HepG2 (cell line): ENCODE results near the gene WDR43. TPM values are rescaled to one million over a fixed set of nuclear protein-coding genes. Genes with fewer than 3 reads are reported as not detected.

Experiments
- KAT2B ChIP-seq: fragments of 150-350 bp; IDR thresholded peaks from 2 replicates; pipeline ENCODE4 v1.6.1; 2014; ENCODE audit warnings: low read depth, low read length, borderline replicate concordance
- KLF13 ChIP-seq: sonication (generic); formaldehyde crosslinking; IDR thresholded peaks from 2 replicates; pipeline ENCODE4 v1.4.0; 2020; ENCODE audit warnings: mild to moderate bottlenecking, missing genetic modification reagents
- KLF16 ChIP-seq, 2 experiments: sonication (generic) in 1 of 2; formaldehyde crosslinking in 1 of 2; IDR thresholded peaks; 2 replicates each; pipeline versions ENCODE4 v1.6.1 to v1.8.0; 2016 to 2023; ENCODE audit warnings: missing genetic modification reagents in 2 of 2, missing compliant biosample characterization in 1 of 2
- MTF2 ChIP-seq: sonication (generic); formaldehyde crosslinking; IDR thresholded peaks from 2 replicates; pipeline ENCODE4 v1.5.0; 2020; ENCODE audit warnings: missing genetic modification reagents, borderline replicate concordance
- PAWR ChIP-seq: sonication (generic); formaldehyde crosslinking; IDR thresholded peaks from 2 replicates; pipeline ENCODE4 v1.4.0; 2020; ENCODE audit warnings: missing genetic modification reagents, mild to moderate bottlenecking, borderline replicate concordance
- PAX8 ChIP-seq: sonication (generic); formaldehyde crosslinking; IDR thresholded peaks from 2 replicates; pipeline ENCODE4 v1.8.0; 2022; ENCODE audit warnings: mild to moderate bottlenecking, missing genetic modification reagents, borderline replicate concordance
- TCF12 ChIP-seq, 2 experiments: fragments of 450-650 bp in 1 of 2; sonication (generic) in 1 of 2; formaldehyde crosslinking in 1 of 2; IDR thresholded peaks; 2 replicates each; pipeline versions ENCODE4 v1.6.1 to v1.8.0; 2017 to 2022; ENCODE audit warnings: antibody characterized with exemption in 1 of 2, mild to moderate bottlenecking in 1 of 2, missing genetic modification reagents in 1 of 2, moderate library complexity in 1 of 2
- ZFP37 ChIP-seq: sonication (generic); formaldehyde crosslinking; IDR thresholded peaks from 2 replicates; pipeline ENCODE4 v1.4.0; 2020; ENCODE audit warnings: missing genetic modification reagents, borderline replicate concordance
- ZNF329 ChIP-seq: sonication (generic); formaldehyde crosslinking; IDR thresholded peaks from 2 replicates; pipeline ENCODE4 v1.9.0; 2021; ENCODE audit warnings: low read depth, mild to moderate bottlenecking, missing genetic modification reagents
- ZNF484 ChIP-seq: sonication (generic); formaldehyde crosslinking; IDR thresholded peaks from 2 replicates; pipeline ENCODE4 v1.5.1; 2020; ENCODE audit warnings: mild to moderate bottlenecking, low read depth, missing genetic modification reagents, borderline replicate concordance
- ZNF543 ChIP-seq: sonication (generic); formaldehyde crosslinking; IDR thresholded peaks from 2 replicates; pipeline ENCODE4 v1.4.0; 2020; ENCODE audit warnings: mild to moderate bottlenecking, missing genetic modification reagents
- ZNF672 ChIP-seq: sonication (generic); formaldehyde crosslinking; IDR thresholded peaks from 2 replicates; pipeline ENCODE4 v1.8.1; 2022; ENCODE audit warnings: missing genetic modification reagents
- ZNF773 ChIP-seq: sonication (generic); formaldehyde crosslinking; IDR thresholded peaks from 2 replicates; pipeline ENCODE4 v1.4.0; 2020; ENCODE audit warnings: missing genetic modification reagents, borderline replicate concordance
- ZNF782 ChIP-seq: sonication (generic); formaldehyde crosslinking; IDR thresholded peaks from 2 replicates; pipeline ENCODE4 v1.4.0; 2020; ENCODE audit warnings: missing genetic modification reagents, mild to moderate bottlenecking, borderline replicate concordance
- ZSCAN29 ChIP-seq: sonication (generic); formaldehyde crosslinking; conservative IDR thresholded peaks from 2 replicates; pipeline ENCODE4 v1.4.0; 2020; ENCODE audit warnings: mild to moderate bottlenecking, missing genetic modification reagents
- polyA plus RNA-seq, 8 experiments: library from polyadenylated mRNA; depleted of rRNA in 3 of 8; stranded (reverse) in 7 of 8; unstranded in 1 of 8; fragments of >200 nt; fragmentation: Illumina TruSeq in 4 of 8; extraction: Trizol in 4 of 8; gene quantifications; 2 replicates each; pipeline versions ENCODE4 v1.2.1 to v1.2.3, GENCODE V29; 2011 to 2016; ENCODE audit warnings: low read depth in 4 of 8, missing spikeins in 1 of 8, mixed read lengths in 1 of 8; ENCODE audit not compliant: insufficient read depth in 1 of 8
- total RNA-seq, 5 experiments: library from RNA; depleted of rRNA; stranded (reverse); fragments of >200 nt; fragmentation: Illumina TruSeq; extraction: Trizol; gene quantifications; 2 replicates each; pipeline ENCODE4 v1.2.3, GENCODE V29; 2016; ENCODE audit warnings: low read depth in 1 of 5
- TF ChIP-seq, protein P1 (sequence below): sonication (generic); formaldehyde crosslinking; IDR thresholded peaks from 2 replicates; pipeline ENCODE4 v1.8.0; 2022; ENCODE audit warnings: missing genetic modification reagents, mild to moderate bottlenecking, inconsistent platforms, borderline replicate concordance
- TF ChIP-seq, protein P2 (sequence below): sonication (generic); formaldehyde crosslinking; IDR thresholded peaks from 2 replicates; pipeline ENCODE4 v1.4.0; 2020; ENCODE audit warnings: mild to moderate bottlenecking, missing genetic modification reagents
- TF ChIP-seq, protein P3 (sequence below): sonication (generic); formaldehyde crosslinking; IDR thresholded peaks from 2 replicates; pipeline ENCODE4 v1.4.0; 2020; ENCODE audit warnings: mild to moderate bottlenecking, missing genetic modification reagents

Gene WDR43
- total and polyA plus RNA-seq, 2 of the 13 experiments (the other 11 are each of a cell fraction or from before 2014, with no cell fraction given): 121 to 167 TPM

DNA sequence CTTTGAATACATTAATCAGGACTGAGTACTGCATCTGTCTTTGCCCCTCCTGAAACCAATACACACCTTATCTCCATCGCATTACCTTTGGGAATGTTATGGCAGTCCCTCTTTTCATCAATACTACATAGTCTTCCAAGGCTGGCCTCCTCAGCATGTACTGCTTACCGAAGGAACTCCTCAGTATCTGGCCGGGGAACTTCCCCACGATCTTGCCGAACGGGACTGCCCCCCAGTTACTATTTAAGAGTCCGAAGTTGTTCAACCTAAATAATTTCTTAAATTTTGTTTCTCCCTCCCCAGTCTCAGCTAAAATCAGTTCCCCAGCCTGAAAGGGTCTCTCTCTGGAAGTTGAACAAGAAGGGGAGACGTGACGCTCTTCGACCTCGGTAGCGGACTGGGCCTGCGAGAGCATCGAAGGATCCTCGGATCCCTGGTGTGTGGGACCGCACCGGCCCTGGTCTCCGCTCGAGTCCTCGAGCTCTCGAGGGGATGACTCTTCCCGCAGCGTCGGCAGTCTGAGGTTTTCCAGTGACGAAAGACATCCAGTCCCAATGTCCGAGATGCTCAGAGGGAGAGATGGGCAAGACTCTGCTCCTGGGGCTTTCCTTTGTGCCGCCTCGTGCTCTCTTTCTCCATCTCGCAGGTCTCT, 24.8 kb upstream of the WDR43 start (continued):
- peak; percentile 96 for TF ChIP-seq MTF2
- TF ChIP-seq ZNF773 (CRISPR knock-in tag): 0 out of 2 replicates have a peak, but pooled peaks have one; percentile 48
- TF ChIP-seq PAWR (CRISPR knock-in tag): 0 out of 2 replicates have a peak, but pooled peaks have one; percentile 52
- no peak for TF ChIP-seq KAT2B
- TF ChIP-seq PAX8 (CRISPR knock-in tag): 0 out of 2 replicates have a peak, but pooled peaks have one; percentile 93
- TF ChIP-seq ZNF543 (CRISPR knock-in tag): peak; percentile 23; the same call in 1 of the 2 replicates
- TF ChIP-seq, protein P1, sequence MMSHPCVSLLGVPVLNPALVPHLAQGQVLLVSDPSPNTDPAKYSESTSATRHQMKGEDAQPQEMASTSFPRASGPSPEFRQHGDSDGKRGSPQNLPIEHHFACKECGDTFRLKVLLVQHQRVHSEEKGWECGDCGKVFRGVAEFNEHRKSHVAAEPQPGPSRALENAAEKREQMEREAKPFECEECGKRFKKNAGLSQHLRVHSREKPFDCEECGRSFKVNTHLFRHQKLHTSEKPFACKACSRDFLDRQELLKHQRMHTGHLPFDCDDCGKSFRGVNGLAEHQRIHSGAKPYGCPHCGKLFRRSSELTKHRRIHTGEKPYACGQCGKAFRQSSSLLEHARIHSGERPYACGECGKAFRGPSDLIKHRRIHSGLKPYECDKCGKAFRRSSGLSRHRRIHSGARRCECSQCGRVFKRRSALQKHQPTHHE: 0 out of 2 replicates have a peak, but pooled peaks have one; percentile 71
- TF ChIP-seq ZNF672 (CRISPR knock-in tag): peak; percentile 11; the same call in 1 of the 2 replicates
- TF ChIP-seq, protein P2, sequence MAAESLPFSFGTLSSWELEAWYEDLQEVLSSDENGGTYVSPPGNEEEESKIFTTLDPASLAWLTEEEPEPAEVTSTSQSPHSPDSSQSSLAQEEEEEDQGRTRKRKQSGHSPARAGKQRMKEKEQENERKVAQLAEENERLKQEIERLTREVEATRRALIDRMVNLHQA (CRISPR knock-in tag): 0 out of 2 replicates have a peak, but pooled peaks have one; percentile 18
- TF ChIP-seq KLF13: no peak
- no peak for TF ChIP-seq TCF12 (IDR thresholded peaks at IDR 0.05)
- 0 out of 2 replicates have a peak, but pooled peaks have one; percentile 14 for TF ChIP-seq TCF12 (CRISPR knock-in tag; IDR thresholded peaks at IDR 0.05)
- TF ChIP-seq ZNF329 (CRISPR knock-in tag): 0 out of 2 replicates have a peak, but pooled peaks have one; percentile 15
- TF ChIP-seq KLF16 (CRISPR knock-in tag; IDR thresholded peaks at IDR 0.05): no peak
- TF ChIP-seq, protein P3, sequence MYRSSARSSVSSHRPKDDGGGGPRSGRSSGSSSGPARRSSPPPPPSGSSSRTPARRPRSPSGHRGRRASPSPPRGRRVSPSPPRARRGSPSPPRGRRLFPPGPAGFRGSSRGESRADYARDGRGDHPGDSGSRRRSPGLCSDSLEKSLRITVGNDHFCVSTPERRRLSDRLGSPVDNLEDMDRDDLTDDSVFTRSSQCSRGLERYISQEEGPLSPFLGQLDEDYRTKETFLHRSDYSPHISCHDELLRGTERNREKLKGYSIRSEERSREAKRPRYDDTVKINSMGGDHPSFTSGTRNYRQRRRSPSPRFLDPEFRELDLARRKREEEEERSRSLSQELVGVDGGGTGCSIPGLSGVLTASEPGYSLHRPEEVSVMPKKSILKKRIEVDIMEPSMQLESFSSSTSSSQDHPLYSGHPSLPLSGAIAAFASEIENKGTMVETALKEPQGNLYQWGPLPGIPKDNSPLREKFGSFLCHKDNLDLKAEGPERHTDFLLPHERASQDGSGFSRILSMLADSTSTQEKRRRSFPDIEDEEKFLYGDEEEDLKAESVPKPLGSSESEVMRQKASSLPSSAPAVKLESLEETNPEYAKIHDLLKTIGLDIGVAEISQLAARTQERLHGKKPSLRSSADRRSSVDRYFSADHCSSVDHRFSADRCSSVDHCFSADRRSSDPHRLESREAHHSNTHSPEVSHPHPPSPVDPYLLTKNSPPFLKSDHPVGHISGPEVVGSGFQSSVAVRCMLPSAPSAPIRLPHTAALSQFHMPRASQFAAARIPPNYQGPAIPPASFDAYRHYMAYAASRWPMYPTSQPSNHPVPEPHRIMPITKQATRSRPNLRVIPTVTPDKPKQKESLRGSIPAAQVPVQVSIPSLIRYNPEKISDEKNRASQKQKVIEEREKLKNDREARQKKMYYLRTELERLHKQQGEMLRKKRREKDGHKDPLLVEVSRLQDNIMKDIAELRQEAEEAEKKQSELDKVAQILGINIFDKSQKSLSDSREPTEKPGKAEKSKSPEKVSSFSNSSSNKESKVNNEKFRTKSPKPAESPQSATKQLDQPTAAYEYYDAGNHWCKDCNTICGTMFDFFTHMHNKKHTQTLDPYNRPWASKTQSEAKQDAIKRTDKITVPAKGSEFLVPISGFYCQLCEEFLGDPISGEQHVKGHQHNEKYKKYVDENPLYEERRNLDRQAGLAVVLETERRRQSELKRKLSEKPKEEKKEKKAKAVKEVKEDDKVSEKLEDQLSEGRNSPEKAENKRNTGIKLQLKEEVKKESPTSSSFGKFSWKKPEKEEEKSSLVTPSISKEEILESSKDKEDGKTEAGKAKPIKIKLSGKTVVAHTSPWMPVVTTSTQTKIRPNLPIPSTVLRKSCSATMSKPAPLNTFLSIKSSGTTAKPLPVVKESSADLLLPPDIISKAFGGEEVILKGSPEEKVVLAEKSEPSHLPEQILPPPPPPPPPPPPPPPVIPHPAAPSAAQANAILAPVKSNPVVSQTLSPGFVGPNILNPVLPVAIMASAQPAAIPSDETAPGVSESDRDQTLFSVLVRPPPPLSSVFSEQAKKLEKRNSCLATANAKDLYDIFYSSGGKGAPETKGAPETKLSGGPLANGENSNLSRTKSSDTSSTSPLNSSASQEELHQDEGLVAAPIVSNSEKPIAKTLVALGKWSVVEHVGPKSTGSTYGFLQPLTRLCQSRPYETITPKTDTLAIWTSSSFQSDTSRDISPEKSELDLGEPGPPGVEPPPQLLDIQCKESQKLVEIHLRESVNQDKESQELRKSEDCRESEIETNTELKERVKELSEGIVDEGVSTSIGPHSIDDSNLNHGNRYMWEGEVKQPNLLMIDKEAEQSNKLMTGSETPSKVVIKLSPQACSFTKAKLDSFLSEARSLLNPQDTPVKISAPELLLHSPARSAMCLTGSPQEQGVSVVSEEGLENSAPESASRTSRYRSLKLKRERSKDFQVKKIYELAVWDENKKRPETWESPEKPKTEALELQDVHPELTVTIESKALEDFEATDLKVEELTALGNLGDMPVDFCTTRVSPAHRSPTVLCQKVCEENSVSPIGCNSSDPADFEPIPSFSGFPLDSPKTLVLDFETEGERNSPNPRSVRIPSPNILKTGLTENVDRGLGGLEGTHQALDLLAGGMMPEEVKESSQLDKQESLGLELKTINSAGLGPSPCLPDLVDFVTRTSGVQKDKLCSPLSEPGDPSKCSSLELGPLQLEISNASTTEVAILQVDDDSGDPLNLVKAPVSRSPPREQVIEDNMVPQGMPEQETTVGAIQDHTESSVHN (CRISPR knock-in tag): peak; percentile 80; the same call in 1 of the 2 replicates
- no peak; the same call in 1 of the 2 replicates for TF ChIP-seq ZNF782 (CRISPR knock-in tag)
- TF ChIP-seq ZFP37 (CRISPR knock-in tag): 0 out of 2 replicates have a peak, but pooled peaks have one; percentile 4
- TF ChIP-seq ZSCAN29 (CRISPR knock-in tag): peak; percentile 68; the same call in 1 of the 2 replicates
- TF ChIP-seq ZNF484 (CRISPR knock-in tag): 0 out of 2 replicates have a peak, but pooled peaks have one; percentile 76
